HEK293 (cell line): Measurements from ENCODE around the gene QSOX1.

Experiments
- AEBP2 ChIP-seq: fragments of 450-650 bp; formaldehyde crosslinking; IDR thresholded peaks from 2 replicates; pipeline ENCODE4 v1.5.1; 2016; ENCODE audit warnings: missing biosample characterization, missing genetic modification characterization, borderline replicate concordance
- BCL11A ChIP-seq: fragments of 450-650 bp; formaldehyde crosslinking; IDR thresholded peaks from 2 replicates; pipeline ENCODE4 v1.5.1; 2016; ENCODE audit warnings: low read depth, missing biosample characterization, missing genetic modification characterization
- BCL11B ChIP-seq: fragments of 450-650 bp; formaldehyde crosslinking; IDR thresholded peaks from 2 replicates; pipeline ENCODE4 v1.5.1; 2016; ENCODE audit warnings: low read depth, missing biosample characterization, missing genetic modification characterization
- HIC1 ChIP-seq: fragments of 450-650 bp; formaldehyde crosslinking; IDR thresholded peaks from 2 replicates; pipeline ENCODE4 v1.5.1; 2016; ENCODE audit warnings: missing biosample characterization, missing genetic modification characterization
- SALL2 ChIP-seq: fragments of 450-650 bp; formaldehyde crosslinking; IDR thresholded peaks from 2 replicates; pipeline ENCODE4 v1.5.0; 2017; ENCODE audit warnings: missing biosample characterization, mild to moderate bottlenecking, missing genetic modification characterization, borderline replicate concordance
- TSHZ1 ChIP-seq: fragments of 450-650 bp; formaldehyde crosslinking; IDR thresholded peaks from 2 replicates; pipeline ENCODE4 v1.5.1; 2016; ENCODE audit warnings: missing biosample characterization, missing genetic modification characterization, borderline replicate concordance
- ZFP3 ChIP-seq: fragments of 450-650 bp; formaldehyde crosslinking; IDR thresholded peaks from 2 replicates; pipeline ENCODE4 v1.5.1; 2016; ENCODE audit warnings: low read depth, missing biosample characterization, missing genetic modification characterization
- ZFP37 ChIP-seq: fragments of 450-650 bp; formaldehyde crosslinking; IDR thresholded peaks from 2 replicates; pipeline ENCODE4 v1.5.1; 2016; ENCODE audit warnings: missing biosample characterization, missing genetic modification characterization
- ZIC2 ChIP-seq: fragments of 450-650 bp; formaldehyde crosslinking; IDR thresholded peaks from 2 replicates; pipeline ENCODE4 v1.5.1; 2016; ENCODE audit warnings: missing biosample characterization, missing genetic modification characterization
- ZNF16 ChIP-seq: fragments of 450-650 bp; formaldehyde crosslinking; IDR thresholded peaks from 2 replicates; pipeline ENCODE4 v1.5.1; 2016; ENCODE audit warnings: low read depth, missing biosample characterization, missing genetic modification characterization
- ZNF24 ChIP-seq: fragments of 450-650 bp; formaldehyde crosslinking; IDR thresholded peaks from 2 replicates; pipeline ENCODE4 v1.5.1; 2016; ENCODE audit warnings: missing biosample characterization, missing genetic modification characterization
- ZNF280C ChIP-seq: fragments of 450-650 bp; formaldehyde crosslinking; IDR thresholded peaks from 2 replicates; pipeline ENCODE4 v1.5.1; 2016; ENCODE audit warnings: missing biosample characterization, missing genetic modification characterization
- ZNF449 ChIP-seq: fragments of 450-650 bp; formaldehyde crosslinking; IDR thresholded peaks from 2 replicates; pipeline ENCODE4 v1.5.1; 2017; ENCODE audit warnings: missing biosample characterization, mild to moderate bottlenecking, missing genetic modification characterization, moderate library complexity
- ZNF488 ChIP-seq: fragments of 450-650 bp; formaldehyde crosslinking; IDR thresholded peaks from 2 replicates; pipeline ENCODE4 v1.5.1; 2016; ENCODE audit warnings: missing biosample characterization, missing genetic modification characterization
- ZNF521 ChIP-seq: fragments of 450-650 bp; formaldehyde crosslinking; IDR thresholded peaks from 2 replicates; pipeline ENCODE4 v1.5.1; 2017; ENCODE audit warnings: missing biosample characterization, mild to moderate bottlenecking, missing genetic modification characterization
- ZNF596 ChIP-seq: fragments of 450-650 bp; IDR thresholded peaks from 2 replicates; pipeline ENCODE4 v1.5.0; 2018; ENCODE audit warnings: missing biosample characterization, mild to moderate bottlenecking, missing genetic modification characterization, moderate library complexity
- ZNF626 ChIP-seq: fragments of 450-650 bp; sonication (Bioruptor Pico); formaldehyde crosslinking; IDR thresholded peaks from 2 replicates; pipeline ENCODE4 v1.5.1; 2018; ENCODE audit warnings: missing biosample characterization, missing genetic modification characterization, inconsistent platforms
- ZNF629 ChIP-seq: fragments of 450-650 bp; formaldehyde crosslinking; IDR thresholded peaks from 2 replicates; pipeline ENCODE4 v1.5.1; 2017; ENCODE audit warnings: missing biosample characterization, missing genetic modification characterization
- ZNF639 ChIP-seq: fragments of 450-650 bp; formaldehyde crosslinking; IDR thresholded peaks from 2 replicates; pipeline ENCODE4 v1.5.1; 2016; ENCODE audit warnings: missing biosample characterization, missing genetic modification characterization
- ZNF664 ChIP-seq: fragments of 450-650 bp; formaldehyde crosslinking; IDR thresholded peaks from 2 replicates; pipeline ENCODE4 v1.5.1; 2016; ENCODE audit warnings: missing biosample characterization, missing genetic modification characterization
- ZNF776 ChIP-seq: fragments of 450-650 bp; formaldehyde crosslinking; IDR thresholded peaks from 2 replicates; pipeline ENCODE4 v1.5.0; 2017; ENCODE audit warnings: missing biosample characterization, missing genetic modification characterization, borderline replicate concordance
- ZNF830 ChIP-seq: fragments of 450-650 bp; IDR thresholded peaks from 2 replicates; pipeline ENCODE4 v1.5.0; 2018; ENCODE audit warnings: missing biosample characterization, missing genetic modification characterization, low read depth, mild to moderate bottlenecking, moderate library complexity
- ZSCAN5A ChIP-seq: fragments of 450-650 bp; formaldehyde crosslinking; IDR thresholded peaks from 2 replicates; pipeline ENCODE4 v1.5.1; 2016; ENCODE audit warnings: missing biosample characterization, missing genetic modification characterization

QSOX1 gene

GRCh38 chr1:180167721-180168467 is 13.2 kb downstream of the QSOX1 start (continued):
- no peak for TF ChIP-seq AEBP2 (tag by site-specific recombination)
- TF ChIP-seq ZNF596 (tag by site-specific recombination), result no peak
- TF ChIP-seq HIC1 (tag by site-specific recombination), result peak; percentile 57; the same call in 1 of the 2 replicates
- TF ChIP-seq ZNF24, result peak; percentile 26; the same call in 1 of the 2 replicates
- no peak for TF ChIP-seq ZFP3
- no peak for TF ChIP-seq ZNF488 (tag by site-specific recombination)
- TF ChIP-seq ZNF280C (tag by site-specific recombination), result no peak
- TF ChIP-seq SALL2 (tag by site-specific recombination), result no peak
- TF ChIP-seq ZNF776 (tag by site-specific recombination), result no peak
- TF ChIP-seq ZIC2 (tag by site-specific recombination), result peak; percentile 88
- no peak for TF ChIP-seq ZNF16 (tag by site-specific recombination)
- TF ChIP-seq BCL11B (tag by site-specific recombination), result no peak
- peak; percentile 46; the same call in 1 of the 2 replicates for TF ChIP-seq ZNF449 (tag by site-specific recombination)
- 0 out of 2 replicates have a peak, but pooled peaks have one; percentile 50 for TF ChIP-seq BCL11A (tag by site-specific recombination)
- TF ChIP-seq ZNF830, result no peak
- no peak for TF ChIP-seq ZNF639 (tag by site-specific recombination)
- TF ChIP-seq ZNF664 (tag by site-specific recombination), result no peak
- TF ChIP-seq ZNF629, result no peak
- TF ChIP-seq ZFP37 (tag by site-specific recombination), result 0 out of 2 replicates have a peak, but pooled peaks have one; percentile 45
- no peak for TF ChIP-seq ZNF626 (tag by site-specific recombination)
- TF ChIP-seq TSHZ1 (tag by site-specific recombination), result no peak
- no peak for TF ChIP-seq ZSCAN5A (tag by site-specific recombination)
- TF ChIP-seq ZNF521 (tag by site-specific recombination), result no peak
